ENCODE results near the gene PRKAG3. TPM values are rescaled to one million over a fixed set of nuclear protein-coding genes. Genes with fewer than 3 reads are reported as not detected.

The PRKAG3 gene
- total and polyA plus RNA-seq, 2 donors (not counting 1 experiment from before 2014, with no cell fraction given): not detected

GRCh38 chr2:218829868-218830451, 1.6 kb downstream of the PRKAG3 start:
- Mint-ChIP-seq H3K27ac (no peak overlapping the region), H3K4me1 (no peaks in the 10 kb centered on the region), H3K4me3 (no peak overlapping the region), H3K27me3 (peaks cover 44% of the 10 kb centered on the region), H3K9me3 (ENCODE audit: insufficient read depth) (no peaks in the 10 kb centered on the region)
- Histone ChIP-seq H3K9me3 (ENCODE audit: control extremely low read depth in 1 of 3, control insufficient read depth in 2 of 3, insufficient read depth in 1 of 3, low read length in 2 of 3) (no peaks in the 10 kb centered on the region), H3K4me2 (replicated peaks; ENCODE audit: low read depth, low read length, poor library complexity, severe bottlenecking) (no peak overlapping the region), H3K27me3 (replicated peaks in 1 of 4; ENCODE audit: control extremely low read depth in 1 of 4, control insufficient read depth in 3 of 4, insufficient read depth in 4 of 4, low read length in 3 of 4) (peaks cover 0 to 15% (median 3%) of the 10 kb centered on the region in 4 experiments), H3K4me1 (ENCODE audit: control insufficient read depth in 2 of 2, insufficient read depth in 2 of 2, low read length in 2 of 2) (no peaks in the 10 kb centered on the region), H3K4me3 (ENCODE audit: control extremely low read depth in 1 of 5, extremely low read depth in 1 of 5, insufficient read depth in 1 of 5, low read depth in 2 of 5, low read length in 4 of 5) (no peak overlapping the region), H3K27ac (ENCODE audit: low read length in 2 of 2) (no peak overlapping the region), H3K36me3 (replicated peaks in 1 of 2; ENCODE audit: control extremely low read depth in 1 of 2, control insufficient read depth in 1 of 2, extremely low read depth in 1 of 2, insufficient read depth in 2 of 2, low read length in 1 of 2) (no peaks in the 10 kb centered on the region), H4K20me1 (ENCODE audit: control insufficient read depth, insufficient read depth, low read length, poor library complexity, severe bottlenecking) (no peaks in the 10 kb centered on the region), H3K9ac (ENCODE audit: low read length) (no peak overlapping the region), H2AFZ (ENCODE audit: insufficient read depth, low read depth, low read length, poor library complexity, severe bottlenecking) (no peak overlapping the region), H3K79me2 (ENCODE audit: control insufficient read depth, insufficient read depth, low read length) (no peaks in the 10 kb centered on the region)
- ChIA-PET CTCF (interaction anchor here (1.6 kb wide), 1 partner anchor 150 kb away, joined by 3 read pairs; no protein-coding TSS in a partner anchor), POLR2A (no interaction called here)
- no peak for TF ChIP-seq EZH2 (IDR thresholded peaks at IDR 0.05; ENCODE audit: borderline replicate concordance, insufficient read depth, low read depth, low read length, poor library complexity, severe bottlenecking)
- TF ChIP-seq CTCF (IDR thresholded peaks at IDR 0.05): no peak
- intact Hi-C loops (cut with micrococcal nuclease): no loop called here
- WGBS (ENCODE audit: insufficient coverage): 88% methylated on average over 16 of the region's 17 CpGs
- DNase-seq (no peak), ATAC-seq (ENCODE audit: low read depth) (no peak)

GRCh38 chr2:218828477-218828778, 3.2 kb downstream of the PRKAG3 start:
- intact Hi-C loops (cut with micrococcal nuclease): no loop called here
- 85% methylated on average over 4 of the region's 4 CpGs for WGBS (ENCODE audit: insufficient coverage)
- no peak for ATAC-seq (ENCODE audit: low read depth)

More at GRCh38 chr2:218828477-218828778, 3.2 kb downstream of the PRKAG3 start:
- Histone ChIP-seq H3K27ac (ENCODE audit: low read length in 2 of 2) (no peak overlapping the region), H3K27me3 (replicated peaks in 1 of 4; ENCODE audit: control extremely low read depth in 1 of 4, control insufficient read depth in 3 of 4, insufficient read depth in 4 of 4, low read length in 3 of 4) (peaks cover 0 to 15% (median 2%) of the 10 kb centered on the region in 4 experiments), H3K9ac (ENCODE audit: low read length) (no peak overlapping the region), H3K9me3 (ENCODE audit: control extremely low read depth in 1 of 3, control insufficient read depth in 2 of 3, insufficient read depth in 1 of 3, low read length in 2 of 3) (no peaks in the 10 kb centered on the region), H3K4me3 (ENCODE audit: control extremely low read depth in 1 of 5, extremely low read depth in 1 of 5, insufficient read depth in 1 of 5, low read depth in 2 of 5, low read length in 4 of 5) (no peak overlapping the region), H3K4me1 (ENCODE audit: control insufficient read depth in 2 of 2, insufficient read depth in 2 of 2, low read length in 2 of 2) (no peaks in the 10 kb centered on the region), H3K79me2 (ENCODE audit: control insufficient read depth, insufficient read depth, low read length) (no peaks in the 10 kb centered on the region), H3K36me3 (replicated peaks in 1 of 2; ENCODE audit: control extremely low read depth in 1 of 2, control insufficient read depth in 1 of 2, extremely low read depth in 1 of 2, insufficient read depth in 2 of 2, low read length in 1 of 2) (no peaks in the 10 kb centered on the region), H4K20me1 (ENCODE audit: control insufficient read depth, insufficient read depth, low read length, poor library complexity, severe bottlenecking) (no peaks in the 10 kb centered on the region), H2AFZ (ENCODE audit: insufficient read depth, low read depth, low read length, poor library complexity, severe bottlenecking) (no peak overlapping the region), H3K4me2 (replicated peaks; ENCODE audit: low read depth, low read length, poor library complexity, severe bottlenecking) (no peak overlapping the region)
- TF ChIP-seq CTCF (IDR thresholded peaks at IDR 0.05): no peak
- no peak for TF ChIP-seq EZH2 (IDR thresholded peaks at IDR 0.05; ENCODE audit: borderline replicate concordance, insufficient read depth, low read depth, low read length, poor library complexity, severe bottlenecking)
- CTCF ChIA-PET: no interaction called here
- Mint-ChIP-seq H3K27ac (no peak overlapping the region), H3K4me3 (no peak overlapping the region), H3K27me3 (peaks cover 37% of the 10 kb centered on the region), H3K4me1 (no peaks in the 10 kb centered on the region), H3K9me3 (ENCODE audit: insufficient read depth) (no peaks in the 10 kb centered on the region)
- no peak for DNase-seq
- POLR2A ChIA-PET: no interaction called here

Data from B cell (primary cell).